HepG2 (cell line): ENCODE results near the gene SIAH1. TPM values are rescaled to one million over a fixed set of nuclear protein-coding genes. Genes with fewer than 3 reads are reported as not detected.

Source experiments
- BCL6 ChIP-seq: IDR thresholded peaks from 2 replicates; pipeline ENCODE4 v1.6.1; 2016; ENCODE audit warnings: missing genetic modification reagents, missing compliant biosample characterization
- ESRRA ChIP-seq: sonication (generic); formaldehyde crosslinking; IDR thresholded peaks from 2 replicates; pipeline ENCODE4 v1.5.1; 2020; ENCODE audit warnings: mild to moderate bottlenecking, low read depth, missing genetic modification reagents
- HDAC2 ChIP-seq: sonication (generic); formaldehyde crosslinking; IDR thresholded peaks from 2 replicates; pipeline ENCODE4 v1.4.0; 2020; ENCODE audit warnings: missing genetic modification reagents
- HNRNPLL ChIP-seq: fragments of 200-400 bp; formaldehyde crosslinking; IDR thresholded peaks from 2 replicates; pipeline ENCODE4 v1.6.1; 2017; ENCODE audit warnings: mild to moderate bottlenecking, low read depth, low read length; ENCODE audit not compliant: poor library complexity, severe bottlenecking
- KDM1A ChIP-seq: IDR thresholded peaks from 2 replicates; pipeline ENCODE4 v1.6.1; 2016; ENCODE audit warnings: missing compliant biosample characterization
- NFKBIZ ChIP-seq: IDR thresholded peaks from 2 replicates; pipeline ENCODE4 v1.6.1; 2018; ENCODE audit warnings: missing genetic modification reagents, missing compliant biosample characterization
- NONO ChIP-seq, 2 experiments: fragments of 450-650 bp in 1 of 2; sonication (generic) in 1 of 2; formaldehyde crosslinking in 1 of 2; IDR thresholded peaks in 1 of 2; conservative IDR thresholded peaks in 1 of 2; 2 replicates each; pipeline versions ENCODE4 v1.6.1 to v1.8.0; 2017 to 2022; ENCODE audit warnings: mild to moderate bottlenecking in 1 of 2, missing genetic modification reagents in 1 of 2, moderate library complexity in 1 of 2
- NR2F6 ChIP-seq, 2 experiments: IDR thresholded peaks; 2 replicates each; pipeline ENCODE4 v1.6.1; 2016; ENCODE audit warnings: antibody characterized with exemption in 1 of 2, mild to moderate bottlenecking in 1 of 2
- POGZ ChIP-seq: sonication (generic); formaldehyde crosslinking; IDR thresholded peaks from 2 replicates; pipeline ENCODE4 v1.4.0; 2020; ENCODE audit warnings: mild to moderate bottlenecking, missing genetic modification reagents
- SCMH1 ChIP-seq: sonication (generic); formaldehyde crosslinking; IDR thresholded peaks from 2 replicates; pipeline ENCODE4 v1.9.0; 2021; ENCODE audit warnings: missing genetic modification reagents, mild to moderate bottlenecking, borderline replicate concordance
- WIZ ChIP-seq: sonication (generic); formaldehyde crosslinking; IDR thresholded peaks from 2 replicates; pipeline ENCODE4 v1.5.1; 2020; ENCODE audit warnings: mild to moderate bottlenecking, missing genetic modification reagents
- ZBTB7B ChIP-seq: sonication (generic); formaldehyde crosslinking; IDR thresholded peaks from 2 replicates; pipeline ENCODE4 v1.4.0; 2020; ENCODE audit warnings: missing genetic modification reagents
- ZMYM2 ChIP-seq: sonication (generic); formaldehyde crosslinking; IDR thresholded peaks from 2 replicates; pipeline ENCODE4 v1.8.0; 2022; ENCODE audit warnings: mild to moderate bottlenecking, missing genetic modification reagents
- ZNF205 ChIP-seq: IDR thresholded peaks from 2 replicates; pipeline ENCODE4 v1.6.1; 2018; ENCODE audit warnings: missing biosample characterization, missing genetic modification reagents
- ZNF547 ChIP-seq: sonication (generic); formaldehyde crosslinking; IDR thresholded peaks from 2 replicates; pipeline ENCODE4 v1.5.1; 2020; ENCODE audit warnings: mild to moderate bottlenecking, missing genetic modification reagents
- ZNF747 ChIP-seq: sonication (generic); formaldehyde crosslinking; IDR thresholded peaks from 2 replicates; pipeline ENCODE4 v1.8.1; 2023; ENCODE audit warnings: missing genetic modification reagents, mild to moderate bottlenecking, borderline replicate concordance
- ZNF772 ChIP-seq: sonication (generic); formaldehyde crosslinking; IDR thresholded peaks from 2 replicates; pipeline ENCODE4 v1.5.0; 2020; ENCODE audit warnings: mild to moderate bottlenecking, missing genetic modification reagents
- polyA plus RNA-seq, 8 experiments: library from polyadenylated mRNA; depleted of rRNA in 3 of 8; stranded (reverse) in 7 of 8; unstranded in 1 of 8; fragments of >200 nt; fragmentation: Illumina TruSeq in 4 of 8; extraction: Trizol in 4 of 8; gene quantifications; 2 replicates each; pipeline versions ENCODE4 v1.2.1 to v1.2.3, GENCODE V29; 2011 to 2016; ENCODE audit warnings: low read depth in 4 of 8, missing spikeins in 1 of 8, mixed read lengths in 1 of 8; ENCODE audit not compliant: insufficient read depth in 1 of 8
- total RNA-seq, 5 experiments: library from RNA; depleted of rRNA; stranded (reverse); fragments of >200 nt; fragmentation: Illumina TruSeq; extraction: Trizol; gene quantifications; 2 replicates each; pipeline ENCODE4 v1.2.3, GENCODE V29; 2016; ENCODE audit warnings: low read depth in 1 of 5
- TF ChIP-seq, protein P1 (sequence below): IDR thresholded peaks from 2 replicates; pipeline ENCODE4 v1.6.1; 2012; ENCODE audit warnings: low read depth, low read length, improper control_type of control experiment
- TF ChIP-seq, protein P2 (sequence below): sonication (generic); formaldehyde crosslinking; IDR thresholded peaks from 2 replicates; pipeline ENCODE4 v1.5.0; 2020; ENCODE audit warnings: mild to moderate bottlenecking, missing genetic modification reagents
- TF ChIP-seq, protein P3 (sequence below): sonication (generic); formaldehyde crosslinking; IDR thresholded peaks from 2 replicates; pipeline ENCODE4 v1.4.0; 2020; ENCODE audit warnings: mild to moderate bottlenecking, missing genetic modification reagents
- TF ChIP-seq, protein P4 (sequence below), 2 experiments: fragments of 450-650 bp in 1 of 2; sonication (generic) in 1 of 2; formaldehyde crosslinking; IDR thresholded peaks; 2 replicates each; pipeline versions ENCODE4 v1.5.0 to v1.8.0; 2020 to 2022; ENCODE audit warnings: mild to moderate bottlenecking in 1 of 2, missing genetic modification reagents in 1 of 2

The SIAH1 gene
- total and polyA plus RNA-seq, 2 of the 13 experiments (the other 11 are each of a cell fraction or from before 2014, with no cell fraction given), result 16.0 to 28.6 TPM

DNA sequence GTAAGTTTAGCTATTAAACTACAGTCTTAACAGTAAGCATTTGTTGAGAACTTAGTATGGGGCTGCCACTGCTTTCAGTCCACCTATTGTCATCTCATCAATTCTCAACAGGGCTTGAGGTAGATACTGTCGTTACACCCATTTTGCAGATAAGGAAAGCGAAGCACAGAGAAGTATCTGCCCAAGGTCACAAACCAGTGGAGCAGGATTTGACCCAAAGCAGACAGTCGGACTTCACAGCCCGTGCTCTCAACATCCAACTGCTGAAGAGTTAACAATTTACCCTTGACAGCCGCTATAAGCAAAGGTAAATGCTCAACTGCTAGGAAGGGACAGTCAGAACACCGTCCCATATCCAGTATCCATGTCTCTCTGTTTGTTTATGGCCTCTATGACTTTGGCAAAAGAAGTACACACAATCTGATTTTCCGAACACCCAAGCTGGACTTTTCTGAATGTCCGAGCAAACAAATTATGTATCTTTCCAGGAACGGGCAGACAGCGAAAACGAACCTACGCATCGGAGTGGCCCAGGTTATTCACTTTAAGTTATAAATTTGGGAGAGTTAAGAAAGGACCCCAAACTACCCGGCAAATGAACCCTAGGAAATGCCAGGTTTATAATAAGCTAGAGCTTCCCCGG lies 1.2 kb downstream of the SIAH1 start (continued):
- no peak for TF ChIP-seq HNRNPLL
- TF ChIP-seq POGZ, result peak; percentile 32; the same call in 1 of the 2 replicates
- peak; percentile 76 for TF ChIP-seq BCL6 (CRISPR knock-in tag)
- TF ChIP-seq ZMYM2 (CRISPR knock-in tag), result peak; percentile 95
- TF ChIP-seq, protein P1, sequence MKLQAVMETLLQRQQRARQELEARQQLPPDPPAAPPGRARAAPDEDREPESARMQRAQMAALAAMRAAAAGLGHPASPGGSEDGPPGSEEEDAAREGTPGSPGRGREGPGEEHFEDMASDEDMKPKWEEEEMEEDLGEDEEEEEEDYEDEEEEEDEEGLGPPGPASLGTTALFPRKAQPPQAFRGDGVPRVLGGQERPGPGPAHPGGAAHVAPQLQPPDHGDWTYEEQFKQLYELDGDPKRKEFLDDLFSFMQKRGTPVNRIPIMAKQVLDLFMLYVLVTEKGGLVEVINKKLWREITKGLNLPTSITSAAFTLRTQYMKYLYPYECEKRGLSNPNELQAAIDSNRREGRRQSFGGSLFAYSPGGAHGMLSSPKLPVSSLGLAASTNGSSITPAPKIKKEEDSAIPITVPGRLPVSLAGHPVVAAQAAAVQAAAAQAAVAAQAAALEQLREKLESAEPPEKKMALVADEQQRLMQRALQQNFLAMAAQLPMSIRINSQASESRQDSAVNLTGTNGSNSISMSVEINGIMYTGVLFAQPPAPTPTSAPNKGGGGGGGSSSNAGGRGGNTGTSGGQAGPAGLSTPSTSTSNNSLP, result no peak
- no peak for TF ChIP-seq SCMH1 (CRISPR knock-in tag)
- TF ChIP-seq, protein P2, sequence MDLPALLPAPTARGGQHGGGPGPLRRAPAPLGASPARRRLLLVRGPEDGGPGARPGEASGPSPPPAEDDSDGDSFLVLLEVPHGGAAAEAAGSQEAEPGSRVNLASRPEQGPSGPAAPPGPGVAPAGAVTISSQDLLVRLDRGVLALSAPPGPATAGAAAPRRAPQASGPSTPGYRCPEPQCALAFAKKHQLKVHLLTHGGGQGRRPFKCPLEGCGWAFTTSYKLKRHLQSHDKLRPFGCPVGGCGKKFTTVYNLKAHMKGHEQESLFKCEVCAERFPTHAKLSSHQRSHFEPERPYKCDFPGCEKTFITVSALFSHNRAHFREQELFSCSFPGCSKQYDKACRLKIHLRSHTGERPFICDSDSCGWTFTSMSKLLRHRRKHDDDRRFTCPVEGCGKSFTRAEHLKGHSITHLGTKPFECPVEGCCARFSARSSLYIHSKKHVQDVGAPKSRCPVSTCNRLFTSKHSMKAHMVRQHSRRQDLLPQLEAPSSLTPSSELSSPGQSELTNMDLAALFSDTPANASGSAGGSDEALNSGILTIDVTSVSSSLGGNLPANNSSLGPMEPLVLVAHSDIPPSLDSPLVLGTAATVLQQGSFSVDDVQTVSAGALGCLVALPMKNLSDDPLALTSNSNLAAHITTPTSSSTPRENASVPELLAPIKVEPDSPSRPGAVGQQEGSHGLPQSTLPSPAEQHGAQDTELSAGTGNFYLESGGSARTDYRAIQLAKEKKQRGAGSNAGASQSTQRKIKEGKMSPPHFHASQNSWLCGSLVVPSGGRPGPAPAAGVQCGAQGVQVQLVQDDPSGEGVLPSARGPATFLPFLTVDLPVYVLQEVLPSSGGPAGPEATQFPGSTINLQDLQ (CRISPR knock-in tag), result no peak
- 0 out of 2 replicates have a peak, but pooled peaks have one; percentile 13 for TF ChIP-seq NR2F6 (IDR thresholded peaks at IDR 0.05)
- TF ChIP-seq NR2F6 (CRISPR knock-in tag; IDR thresholded peaks at IDR 0.05), result no peak
- TF ChIP-seq NONO (IDR thresholded peaks at IDR 0.05), result no peak
- peak; percentile 61 for TF ChIP-seq NONO (CRISPR knock-in tag; conservative IDR thresholded peaks at IDR 0.05)
- TF ChIP-seq ZNF547 (CRISPR knock-in tag), result no peak; the same call in 1 of the 2 replicates
- 0 out of 2 replicates have a peak, but pooled peaks have one; percentile 10 for TF ChIP-seq ZBTB7B (CRISPR knock-in tag)
- peak; percentile 97 for TF ChIP-seq KDM1A (CRISPR knock-in tag)
- TF ChIP-seq ZNF772 (CRISPR knock-in tag), result peak; percentile 71; the same call in 1 of the 2 replicates
- TF ChIP-seq HDAC2 (CRISPR knock-in tag), result peak; percentile 64
- peak; percentile 92 for TF ChIP-seq ESRRA (CRISPR knock-in tag)
- TF ChIP-seq, protein P3, sequence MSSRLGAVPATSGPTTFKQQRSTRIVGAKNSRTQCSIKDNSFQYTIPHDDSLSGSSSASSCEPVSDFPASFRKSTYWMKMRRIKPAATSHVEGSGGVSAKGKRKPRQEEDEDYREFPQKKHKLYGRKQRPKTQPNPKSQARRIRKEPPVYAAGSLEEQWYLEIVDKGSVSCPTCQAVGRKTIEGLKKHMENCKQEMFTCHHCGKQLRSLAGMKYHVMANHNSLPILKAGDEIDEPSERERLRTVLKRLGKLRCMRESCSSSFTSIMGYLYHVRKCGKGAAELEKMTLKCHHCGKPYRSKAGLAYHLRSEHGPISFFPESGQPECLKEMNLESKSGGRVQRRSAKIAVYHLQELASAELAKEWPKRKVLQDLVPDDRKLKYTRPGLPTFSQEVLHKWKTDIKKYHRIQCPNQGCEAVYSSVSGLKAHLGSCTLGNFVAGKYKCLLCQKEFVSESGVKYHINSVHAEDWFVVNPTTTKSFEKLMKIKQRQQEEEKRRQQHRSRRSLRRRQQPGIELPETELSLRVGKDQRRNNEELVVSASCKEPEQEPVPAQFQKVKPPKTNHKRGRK, result no peak
- 0 out of 2 replicates have a peak, but pooled peaks have one; percentile 42 for TF ChIP-seq ZNF747 (CRISPR knock-in tag)
- TF ChIP-seq ZNF205, result peak; percentile 16; the same call in 1 of the 2 replicates
- TF ChIP-seq, protein P4, sequence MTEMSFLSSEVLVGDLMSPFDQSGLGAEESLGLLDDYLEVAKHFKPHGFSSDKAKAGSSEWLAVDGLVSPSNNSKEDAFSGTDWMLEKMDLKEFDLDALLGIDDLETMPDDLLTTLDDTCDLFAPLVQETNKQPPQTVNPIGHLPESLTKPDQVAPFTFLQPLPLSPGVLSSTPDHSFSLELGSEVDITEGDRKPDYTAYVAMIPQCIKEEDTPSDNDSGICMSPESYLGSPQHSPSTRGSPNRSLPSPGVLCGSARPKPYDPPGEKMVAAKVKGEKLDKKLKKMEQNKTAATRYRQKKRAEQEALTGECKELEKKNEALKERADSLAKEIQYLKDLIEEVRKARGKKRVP (CRISPR knock-in tag; IDR thresholded peaks at IDR 0.05), result 0 out of 4 replicates have a peak, but pooled peaks of 1 of the 2 experiments have one; percentile 15
- 0 out of 2 replicates have a peak, but pooled peaks have one; percentile 48 for TF ChIP-seq WIZ (CRISPR knock-in tag)
- TF ChIP-seq NFKBIZ (CRISPR knock-in tag), result peak; percentile 31; the same call in 1 of the 2 replicates
